HG03280 (cell line): ENCODE measurements around the gene UBXN1.

Experiments used
- ATAC-seq: cut with Tn5 transposase; IDR thresholded peaks from one replicate; pipeline ENCODE4 v1.9.1; 2021; ENCODE audit warnings: mild to moderate bottlenecking, moderate library complexity; ENCODE audit not compliant: unreplicated experiment

UBXN1 gene

GRCh38 chr11:62678770-62679696, at the start of gene UBXN1:
Gene UBXN1, minus strand, starts transcription at chr11:62679073. Its CDS starts 150 bp downstream, at chr11:62678923.
- ATAC-seq: peak; percentile 73

GRCh38 chr11:62728171-62728988, 49.5 kb upstream of the UBXN1 start, which contains the start of gene TTC9C:
Gene TTC9C, plus strand, starts transcription at chr11:62728486. Its CDS starts 363 bp downstream, at chr11:62728849.
- ATAC-seq: peak; percentile 12

GRCh38 chr11:62727872-62728170, 48.9 kb upstream of the UBXN1 start:
- ATAC-seq: peak; percentile 59

- peak; percentile 74 for ATAC-seq
Measured at GRCh38 chr11:62727165-62727871, 48.4 kb upstream of the UBXN1 start, which contains the start of gene HNRNPUL2. Gene HNRNPUL2, minus strand, starts transcription at chr11:62727457. Its CDS starts 301 bp downstream, at chr11:62727156.

GRCh38 chr11:62726915-62727164, 48.0 kb upstream of the UBXN1 start:
- ATAC-seq: peak; percentile 5

- ATAC-seq: no peak
Measured at GRCh38 chr11:62726156-62726914, 47.5 kb upstream of the UBXN1 start.

- ATAC-seq: no peak
Measured at GRCh38 chr11:62725646-62726045, 46.8 kb upstream of the UBXN1 start.

GRCh38 chr11:62724171-62724570, 45.3 kb upstream of the UBXN1 start:
- ATAC-seq: no peak

GRCh38 chr11:62721994-62722393, 43.1 kb upstream of the UBXN1 start:
- ATAC-seq: no peak

- ATAC-seq: no peak
Measured at GRCh38 chr11:62719302-62719978, 40.6 kb upstream of the UBXN1 start.

- no peak for ATAC-seq
Measured at GRCh38 chr11:62716816-62717215, 37.9 kb upstream of the UBXN1 start.

- no peak for ATAC-seq
Measured at GRCh38 chr11:62716206-62716605, 37.3 kb upstream of the UBXN1 start.

- ATAC-seq: no peak
Measured at GRCh38 chr11:62715150-62716130, 36.6 kb upstream of the UBXN1 start.

- ATAC-seq: no peak
Measured at GRCh38 chr11:62713343-62713742, 34.5 kb upstream of the UBXN1 start.

- no peak for ATAC-seq
Measured at GRCh38 chr11:62712861-62713260, 34.0 kb upstream of the UBXN1 start.

GRCh38 chr11:62712276-62712812, 33.5 kb upstream of the UBXN1 start:
- no peak for ATAC-seq

- no peak for ATAC-seq
Measured at GRCh38 chr11:62710001-62710345, 31.1 kb upstream of the UBXN1 start.

- peak; percentile 74 for ATAC-seq
Measured at GRCh38 chr11:62709247-62710000, 30.6 kb upstream of the UBXN1 start.
